GM23338 (cell line): ENCODE data around the gene CFAP53.

ENCODE experiments used
- EZH2 ChIP-seq: fragments of 200-600 bp; sonication (generic); IDR thresholded peaks from one replicate; pipeline ENCODE4 v1.8.0; 2017; ENCODE audit warnings: antibody characterized with exemption, mild to moderate bottlenecking, low read depth; ENCODE audit not compliant: unreplicated experiment
- EZH2phosphoT487 ChIP-seq: fragments of 200-600 bp; sonication (generic); IDR thresholded peaks from one replicate; pipeline ENCODE4 v1.8.1; 2018; ENCODE audit warnings: antibody characterized with exemption; ENCODE audit not compliant: unreplicated experiment
- POLR2AphosphoS5 ChIP-seq: IDR thresholded peaks from 2 replicates; pipeline ENCODE4 v1.6.1; 2016; ENCODE audit warnings: antibody characterized with exemption, low read depth
- ZNF331 ChIP-seq: fragments of 250-450 bp; sonication (Bioruptor Pico); IDR thresholded peaks from 2 replicates; pipeline ENCODE4 v1.5.0; 2020; ENCODE audit warnings: low read depth, mild to moderate bottlenecking, moderate library complexity
- ZNF462 ChIP-seq: fragments of 250-450 bp; sonication (Bioruptor Pico); IDR thresholded peaks from 2 replicates; pipeline ENCODE4 v1.5.0; 2020; ENCODE audit warnings: mild to moderate bottlenecking, moderate library complexity
- TF ChIP-seq, protein P1 (sequence below), 2 experiments: fragments of 200-600 bp in 1 of 2; sonication (generic) in 1 of 2; conservative IDR thresholded peaks; 2 replicates each; pipeline versions ENCODE4 v1.5.1 to v1.6.1; 2016 to 2017; ENCODE audit warnings: antibody characterized with exemption in 2 of 2, low read depth in 2 of 2, mild to moderate bottlenecking in 2 of 2, moderate library complexity in 1 of 2
- TF ChIP-seq, protein P2 (sequence below): IDR thresholded peaks from one replicate; pipeline ENCODE4 v1.6.1; 2018; ENCODE audit warnings: antibody characterized with exemption; ENCODE audit not compliant: unreplicated experiment

DNA sequence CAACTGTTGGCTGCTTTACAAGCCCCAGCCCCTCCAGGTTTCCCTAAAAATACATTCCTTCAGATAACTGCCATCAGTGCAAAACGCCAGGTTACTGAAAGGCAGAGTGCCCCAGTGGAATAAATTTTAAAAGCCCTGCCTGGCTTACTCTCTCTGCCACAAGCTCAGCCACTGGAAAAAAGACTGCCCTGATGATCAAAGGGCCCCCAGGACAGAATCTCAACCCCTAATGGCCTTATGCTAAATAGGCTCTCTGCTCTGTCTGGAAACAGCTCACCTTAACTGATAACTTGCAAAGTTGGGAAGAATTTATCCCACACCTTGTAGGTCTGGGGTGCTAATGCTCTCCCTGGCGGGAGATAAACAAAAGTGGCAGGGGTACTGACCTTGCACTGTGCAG, 33.9 kb downstream of the CFAP53 start:
- TF ChIP-seq, protein P1, sequence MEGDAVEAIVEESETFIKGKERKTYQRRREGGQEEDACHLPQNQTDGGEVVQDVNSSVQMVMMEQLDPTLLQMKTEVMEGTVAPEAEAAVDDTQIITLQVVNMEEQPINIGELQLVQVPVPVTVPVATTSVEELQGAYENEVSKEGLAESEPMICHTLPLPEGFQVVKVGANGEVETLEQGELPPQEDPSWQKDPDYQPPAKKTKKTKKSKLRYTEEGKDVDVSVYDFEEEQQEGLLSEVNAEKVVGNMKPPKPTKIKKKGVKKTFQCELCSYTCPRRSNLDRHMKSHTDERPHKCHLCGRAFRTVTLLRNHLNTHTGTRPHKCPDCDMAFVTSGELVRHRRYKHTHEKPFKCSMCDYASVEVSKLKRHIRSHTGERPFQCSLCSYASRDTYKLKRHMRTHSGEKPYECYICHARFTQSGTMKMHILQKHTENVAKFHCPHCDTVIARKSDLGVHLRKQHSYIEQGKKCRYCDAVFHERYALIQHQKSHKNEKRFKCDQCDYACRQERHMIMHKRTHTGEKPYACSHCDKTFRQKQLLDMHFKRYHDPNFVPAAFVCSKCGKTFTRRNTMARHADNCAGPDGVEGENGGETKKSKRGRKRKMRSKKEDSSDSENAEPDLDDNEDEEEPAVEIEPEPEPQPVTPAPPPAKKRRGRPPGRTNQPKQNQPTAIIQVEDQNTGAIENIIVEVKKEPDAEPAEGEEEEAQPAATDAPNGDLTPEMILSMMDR (conservative IDR thresholded peaks at IDR 0.05; ENCODE audit: low read depth in 2 of 2) = no peak
- TF ChIP-seq ZNF331 (no peak), POLR2AphosphoS5 (no peak), EZH2 (no peak), EZH2phosphoT487 (no peak), ZNF462 (CRISPR knock-in tag) (no peak)
- TF ChIP-seq, protein P2, sequence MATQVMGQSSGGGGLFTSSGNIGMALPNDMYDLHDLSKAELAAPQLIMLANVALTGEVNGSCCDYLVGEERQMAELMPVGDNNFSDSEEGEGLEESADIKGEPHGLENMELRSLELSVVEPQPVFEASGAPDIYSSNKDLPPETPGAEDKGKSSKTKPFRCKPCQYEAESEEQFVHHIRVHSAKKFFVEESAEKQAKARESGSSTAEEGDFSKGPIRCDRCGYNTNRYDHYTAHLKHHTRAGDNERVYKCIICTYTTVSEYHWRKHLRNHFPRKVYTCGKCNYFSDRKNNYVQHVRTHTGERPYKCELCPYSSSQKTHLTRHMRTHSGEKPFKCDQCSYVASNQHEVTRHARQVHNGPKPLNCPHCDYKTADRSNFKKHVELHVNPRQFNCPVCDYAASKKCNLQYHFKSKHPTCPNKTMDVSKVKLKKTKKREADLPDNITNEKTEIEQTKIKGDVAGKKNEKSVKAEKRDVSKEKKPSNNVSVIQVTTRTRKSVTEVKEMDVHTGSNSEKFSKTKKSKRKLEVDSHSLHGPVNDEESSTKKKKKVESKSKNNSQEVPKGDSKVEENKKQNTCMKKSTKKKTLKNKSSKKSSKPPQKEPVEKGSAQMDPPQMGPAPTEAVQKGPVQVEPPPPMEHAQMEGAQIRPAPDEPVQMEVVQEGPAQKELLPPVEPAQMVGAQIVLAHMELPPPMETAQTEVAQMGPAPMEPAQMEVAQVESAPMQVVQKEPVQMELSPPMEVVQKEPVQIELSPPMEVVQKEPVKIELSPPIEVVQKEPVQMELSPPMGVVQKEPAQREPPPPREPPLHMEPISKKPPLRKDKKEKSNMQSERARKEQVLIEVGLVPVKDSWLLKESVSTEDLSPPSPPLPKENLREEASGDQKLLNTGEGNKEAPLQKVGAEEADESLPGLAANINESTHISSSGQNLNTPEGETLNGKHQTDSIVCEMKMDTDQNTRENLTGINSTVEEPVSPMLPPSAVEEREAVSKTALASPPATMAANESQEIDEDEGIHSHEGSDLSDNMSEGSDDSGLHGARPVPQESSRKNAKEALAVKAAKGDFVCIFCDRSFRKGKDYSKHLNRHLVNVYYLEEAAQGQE = no peak
